GM23338 (cell line): ENCODE measurements around the gene NR2C2AP. TPM values are rescaled to one million over a fixed set of nuclear protein-coding genes. Genes with fewer than 3 reads are reported as not detected.

Experiments used
- ATAC-seq: fragments of 200-7000 bp; cut with Tn5 transposase; 3 replicates; pipeline ENCODE4 v1.9.1; 2020
- DNase-seq: peaks from one replicate; pipeline ENCODE4 v3.0.0-alpha.2; 2015; ENCODE audit warnings: low spot score
- H2AFZ ChIP-seq: fragments of 200-600 bp; sonication (generic); 2 replicates; pipeline ENCODE4 v1.8.0; 2016; ENCODE audit warnings: antibody characterized with exemption, mild to moderate bottlenecking, moderate library complexity
- H3F3A ChIP-seq: fragments of 200-600 bp; sonication (generic); replicated peaks from 2 replicates; pipeline ENCODE4 v1.8.0; 2017; ENCODE audit warnings: antibody characterized with exemption, mixed run types, low read depth
- H3K27ac ChIP-seq: fragments of 200-600 bp; sonication (generic); 2 replicates; pipeline ENCODE4 v1.6.1; 2016; ENCODE audit warnings: low read depth
- H3K27me3 ChIP-seq: fragments of 200-600 bp; sonication (generic); 2 replicates; pipeline ENCODE4 v1.8.0; 2016; ENCODE audit warnings: mild to moderate bottlenecking, mixed run types, moderate library complexity; ENCODE audit not compliant: insufficient read depth
- H3K36me3 ChIP-seq: fragments of 200-600 bp; sonication (generic); 2 replicates; pipeline ENCODE4 v1.8.0; 2016; ENCODE audit warnings: mild to moderate bottlenecking; ENCODE audit not compliant: insufficient read depth
- H3K4me1 ChIP-seq: fragments of 200-600 bp; sonication (generic); 2 replicates; pipeline ENCODE4 v1.8.0; 2016; ENCODE audit warnings: mild to moderate bottlenecking, moderate library complexity; ENCODE audit not compliant: insufficient read depth
- H3K4me2 ChIP-seq: fragments of 200-600 bp; sonication (generic); 2 replicates; pipeline ENCODE4 v1.7.1; 2017; ENCODE audit warnings: mixed run types
- H3K4me3 ChIP-seq: fragments of 200-600 bp; sonication (generic); 2 replicates; pipeline ENCODE4 v1.6.1; 2016; ENCODE audit warnings: mixed run types
- H3K79me2 ChIP-seq: fragments of 200-600 bp; sonication (generic); replicated peaks from 2 replicates; pipeline ENCODE4 v1.8.0; 2017; ENCODE audit warnings: mild to moderate bottlenecking; ENCODE audit not compliant: insufficient read depth
- H3K9me2 ChIP-seq: fragments of 200-600 bp; sonication (generic); 2 replicates; pipeline ENCODE4 v1.8.0; 2017; ENCODE audit not compliant: insufficient read depth
- H4K20me1 ChIP-seq: fragments of 200-600 bp; sonication (generic); replicated peaks from 2 replicates; pipeline ENCODE4 v1.8.0; 2017; ENCODE audit warnings: mild to moderate bottlenecking; ENCODE audit not compliant: insufficient read depth
- H3K27ac Mint-ChIP-seq: 2 replicates; pipeline ENCODE4 v1.8.0; 2020; ENCODE audit warnings: inconsistent platforms, mild to moderate bottlenecking, moderate library complexity, mixed read lengths
- H3K27me3 Mint-ChIP-seq: 3 replicates; pipeline ENCODE4 v1.8.0; 2022; ENCODE audit warnings: low read depth, mild to moderate bottlenecking, moderate library complexity, mixed read lengths, inconsistent platforms; ENCODE audit not compliant: insufficient read depth, poor library complexity
- H3K36me3 Mint-ChIP-seq: 3 replicates; pipeline ENCODE4 v1.8.0; 2021; ENCODE audit warnings: low read depth, mild to moderate bottlenecking, inconsistent platforms, moderate library complexity, mixed read lengths
- H3K4me1 Mint-ChIP-seq: 3 replicates; pipeline ENCODE4 v1.8.0; 2020; ENCODE audit warnings: mild to moderate bottlenecking, inconsistent platforms, mixed read lengths
- H3K4me3 Mint-ChIP-seq: 3 replicates; pipeline ENCODE4 v1.8.0; 2021; ENCODE audit warnings: moderate library complexity, mild to moderate bottlenecking, inconsistent platforms, mixed read lengths
- H3K9me3 Mint-ChIP-seq: 3 replicates; pipeline ENCODE4 v1.8.0; 2020; ENCODE audit warnings: moderate library complexity, mild to moderate bottlenecking, inconsistent platforms, mixed read lengths
- CREB1 ChIP-seq: fragments of 250-450 bp; sonication (Bioruptor Pico); IDR thresholded peaks from 2 replicates; pipeline ENCODE4 v1.5.0; 2020; ENCODE audit warnings: low read depth, mild to moderate bottlenecking, moderate library complexity
- ETS1 ChIP-seq: IDR thresholded peaks from 2 replicates; pipeline ENCODE4 v1.6.1; 2016; ENCODE audit warnings: antibody characterized with exemption
- EZH2 ChIP-seq: fragments of 200-600 bp; sonication (generic); IDR thresholded peaks from one replicate; pipeline ENCODE4 v1.8.0; 2017; ENCODE audit warnings: antibody characterized with exemption, mild to moderate bottlenecking, low read depth; ENCODE audit not compliant: unreplicated experiment
- EZH2phosphoT487 ChIP-seq: fragments of 200-600 bp; sonication (generic); IDR thresholded peaks from one replicate; pipeline ENCODE4 v1.8.1; 2018; ENCODE audit warnings: antibody characterized with exemption; ENCODE audit not compliant: unreplicated experiment
- JUNB ChIP-seq: IDR thresholded peaks from one replicate; pipeline ENCODE4 v1.6.1; 2016; ENCODE audit warnings: antibody characterized with exemption; ENCODE audit not compliant: unreplicated experiment
- NANOG ChIP-seq: IDR thresholded peaks from 2 replicates; pipeline ENCODE4 v1.6.1; 2016; ENCODE audit warnings: antibody characterized with exemption, borderline replicate concordance
- POLR2AphosphoS5 ChIP-seq: IDR thresholded peaks from 2 replicates; pipeline ENCODE4 v1.6.1; 2016; ENCODE audit warnings: antibody characterized with exemption, low read depth
- REST ChIP-seq: IDR thresholded peaks from one replicate; pipeline ENCODE4 v1.6.1; 2018; ENCODE audit warnings: antibody characterized with exemption; ENCODE audit not compliant: unreplicated experiment
- STAT1 ChIP-seq: IDR thresholded peaks from one replicate; pipeline ENCODE4 v1.6.1; 2016; ENCODE audit warnings: antibody characterized with exemption; ENCODE audit not compliant: unreplicated experiment
- ZNF114 ChIP-seq: fragments of 250-450 bp; sonication (Bioruptor Pico); IDR thresholded peaks from 2 replicates; pipeline ENCODE4 v1.5.0; 2020; ENCODE audit warnings: mild to moderate bottlenecking, moderate library complexity
- ZNF331 ChIP-seq: fragments of 250-450 bp; sonication (Bioruptor Pico); IDR thresholded peaks from 2 replicates; pipeline ENCODE4 v1.5.0; 2020; ENCODE audit warnings: low read depth, mild to moderate bottlenecking, moderate library complexity
- ZNF462 ChIP-seq: fragments of 250-450 bp; sonication (Bioruptor Pico); IDR thresholded peaks from 2 replicates; pipeline ENCODE4 v1.5.0; 2020; ENCODE audit warnings: mild to moderate bottlenecking, moderate library complexity
- polyA plus RNA-seq: library from polyadenylated mRNA; unstranded; fragments of >200 nt; fragmentation: Nextera tagmentation; extraction: Ambion mirVana; gene quantifications from 2 replicates; pipeline ENCODE4 v1.2.1, GENCODE V29; 2016
- total RNA-seq: library from RNA; depleted of rRNA; stranded (reverse); fragments of >200 nt; shearing (Covaris generic); gene quantifications from 2 replicates; pipeline ENCODE4 v1.2.3, GENCODE V29; 2014
- TF ChIP-seq, protein P1 (sequence below), 2 experiments: fragments of 200-600 bp in 1 of 2; sonication (generic) in 1 of 2; conservative IDR thresholded peaks; 2 replicates each; pipeline versions ENCODE4 v1.5.1 to v1.6.1; 2016 to 2017; ENCODE audit warnings: antibody characterized with exemption in 2 of 2, low read depth in 2 of 2, mild to moderate bottlenecking in 2 of 2, moderate library complexity in 1 of 2

NR2C2AP gene
- total and polyA plus RNA-seq, 2 experiments from 2014 or later: 14.4 to 25.7 TPM

GRCh38 chr19:19234220-19234816, 31.1 kb upstream of the NR2C2AP start:
- Histone ChIP-seq H3K36me3 (no peaks in the 10 kb centered on the region; the same call in 1 of the 2 replicates), H3K4me1 (no peaks in the 10 kb centered on the region), H3F3A (no peaks in the 10 kb centered on the region), H2AFZ (no peak overlapping the region), H3K27me3 (no peaks in the 10 kb centered on the region), H3K9me2 (peaks cover 4% of the 10 kb centered on the region; the same call in 1 of the 2 replicates), H3K79me2 (no peaks in the 10 kb centered on the region), H4K20me1 (no peaks in the 10 kb centered on the region), H3K4me2 (no peak overlapping the region), H3K27ac (no peak overlapping the region), H3K4me3 (no peak overlapping the region)
- Mint-ChIP-seq H3K4me1 (no peaks in the 10 kb centered on the region; the same call in 2 of the 3 replicates), H3K36me3 (peaks cover 9% of the 10 kb centered on the region; the same call in 2 of the 3 replicates), H3K27me3 (peaks cover 11% of the 10 kb centered on the region), H3K9me3 (peaks cover 31% of the 10 kb centered on the region), H3K27ac (no peak overlapping the region), H3K4me3 (no peak overlapping the region)
- TF ChIP-seq STAT1 (no peak), EZH2 (no peak), JUNB (no peak), REST (no peak), POLR2AphosphoS5 (no peak), EZH2phosphoT487 (no peak), ZNF114 (no peak), CREB1 (CRISPR knock-in tag) (no peak), NANOG (no peak), ZNF462 (CRISPR knock-in tag) (no peak), ZNF331 (CRISPR knock-in tag) (no peak), ETS1 (no peak)
- TF ChIP-seq, protein P1, sequence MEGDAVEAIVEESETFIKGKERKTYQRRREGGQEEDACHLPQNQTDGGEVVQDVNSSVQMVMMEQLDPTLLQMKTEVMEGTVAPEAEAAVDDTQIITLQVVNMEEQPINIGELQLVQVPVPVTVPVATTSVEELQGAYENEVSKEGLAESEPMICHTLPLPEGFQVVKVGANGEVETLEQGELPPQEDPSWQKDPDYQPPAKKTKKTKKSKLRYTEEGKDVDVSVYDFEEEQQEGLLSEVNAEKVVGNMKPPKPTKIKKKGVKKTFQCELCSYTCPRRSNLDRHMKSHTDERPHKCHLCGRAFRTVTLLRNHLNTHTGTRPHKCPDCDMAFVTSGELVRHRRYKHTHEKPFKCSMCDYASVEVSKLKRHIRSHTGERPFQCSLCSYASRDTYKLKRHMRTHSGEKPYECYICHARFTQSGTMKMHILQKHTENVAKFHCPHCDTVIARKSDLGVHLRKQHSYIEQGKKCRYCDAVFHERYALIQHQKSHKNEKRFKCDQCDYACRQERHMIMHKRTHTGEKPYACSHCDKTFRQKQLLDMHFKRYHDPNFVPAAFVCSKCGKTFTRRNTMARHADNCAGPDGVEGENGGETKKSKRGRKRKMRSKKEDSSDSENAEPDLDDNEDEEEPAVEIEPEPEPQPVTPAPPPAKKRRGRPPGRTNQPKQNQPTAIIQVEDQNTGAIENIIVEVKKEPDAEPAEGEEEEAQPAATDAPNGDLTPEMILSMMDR (conservative IDR thresholded peaks at IDR 0.05; ENCODE audit: low read depth in 2 of 2): no peak
- ATAC-seq (no peak), DNase-seq (no peak)
